GM12878 (cell line): ENCODE data around the gene ZNF621. TPM values are rescaled to one million over a fixed set of nuclear protein-coding genes. Genes with fewer than 3 reads are reported as not detected.

ENCODE experiments used
- ATF7 ChIP-seq: fragments of 450-650 bp; IDR thresholded peaks from 2 replicates; pipeline ENCODE4 v1.6.1; 2016; ENCODE audit warnings: low read depth, mild to moderate bottlenecking
- CBX5 ChIP-seq: sonication (generic); IDR thresholded peaks from 2 replicates; pipeline ENCODE4 v1.6.1; 2016; ENCODE audit warnings: low read depth, moderate library complexity, mild to moderate bottlenecking, inconsistent platforms
- CHD2 ChIP-seq: IDR thresholded peaks from 2 replicates; pipeline ENCODE4 v1.6.1; 2011; ENCODE audit warnings: low read depth, low read length, improper control_type of control experiment, borderline replicate concordance
- CUX1 ChIP-seq: IDR thresholded peaks from 2 replicates; pipeline ENCODE4 v1.6.1; 2012; ENCODE audit warnings: improper control_type of control experiment, low read depth, low read length; ENCODE audit not compliant: insufficient replicate concordance
- EGR1 ChIP-seq, 2 experiments: IDR thresholded peaks; 1 replicate in 1 of 2; 2 replicates in 1 of 2; pipeline ENCODE4 v1.6.1; 2011 to 2012; ENCODE audit warnings: low read depth in 2 of 2, low read length in 2 of 2, borderline replicate concordance in 1 of 2, mild to moderate bottlenecking in 1 of 2, moderate library complexity in 1 of 2
- NKRF ChIP-seq: fragments of 450-650 bp; conservative IDR thresholded peaks from 2 replicates; pipeline ENCODE4 v1.6.1; 2017; ENCODE audit warnings: mild to moderate bottlenecking, moderate library complexity
- NR2F1 ChIP-seq: fragments of 450-650 bp; conservative IDR thresholded peaks from 2 replicates; pipeline ENCODE4 v1.6.1; 2017; ENCODE audit warnings: mild to moderate bottlenecking
- POLR2A ChIP-seq: IDR thresholded peaks from 2 replicates; pipeline ENCODE4 v1.6.1; 2011; ENCODE audit warnings: low read depth, mild to moderate bottlenecking, low read length
- RB1 ChIP-seq: fragments of 450-650 bp; formaldehyde crosslinking; IDR thresholded peaks from 2 replicates; pipeline ENCODE4 v1.6.1; 2017; ENCODE audit warnings: mild to moderate bottlenecking, borderline replicate concordance
- TAF1 ChIP-seq: IDR thresholded peaks from 2 replicates; pipeline ENCODE4 v1.6.1; 2011; ENCODE audit warnings: mild to moderate bottlenecking, low read depth, low read length, borderline replicate concordance
- YY1 ChIP-seq: IDR thresholded peaks from 2 replicates; pipeline ENCODE4 v1.6.1; 2011; ENCODE audit warnings: low read depth, mild to moderate bottlenecking, low read length
- ZNF24 ChIP-seq: fragments of 450-650 bp; IDR thresholded peaks from 2 replicates; pipeline ENCODE4 v1.6.1; 2017; ENCODE audit warnings: antibody characterized with exemption, mild to moderate bottlenecking
- ZNF687 ChIP-seq: fragments of 450-650 bp; IDR thresholded peaks from 2 replicates; pipeline ENCODE4 v1.6.1; 2017; ENCODE audit warnings: mild to moderate bottlenecking, moderate library complexity
- polyA plus RNA-seq, 11 experiments: library from polyadenylated mRNA; depleted of rRNA in 4 of 11; unstranded in 6 of 11; stranded (reverse) in 5 of 11; fragments of >200 nt; fragmentation: Nextera tagmentation in 4 of 11; fragmentation: Illumina TruSeq in 1 of 11; extraction: Ambion mirVana in 4 of 11; extraction: Trizol in 1 of 11; gene quantifications; 1 replicate in 1 of 11; 2 replicates in 10 of 11; pipeline versions ENCODE4 v1.2.1 to v1.2.3, GENCODE V29; 2011 to 2016; ENCODE audit warnings: inconsistent platforms in 2 of 11, missing spikeins in 2 of 11, low read depth in 1 of 11
- total RNA-seq, 4 experiments: library from RNA; depleted of rRNA in 3 of 4; stranded (reverse); fragments of >200 nt in 3 of 4; fragmentation: Illumina TruSeq in 1 of 4; extraction: Trizol in 1 of 4; gene quantifications; 2 replicates each; pipeline versions ENCODE4 v1.2.1 to v1.2.3, GENCODE V29; 2013 to 2021

Gene ZNF621
- total and polyA plus RNA-seq, 10 of the 15 experiments (the other 5 are each of a cell fraction or from before 2014, with no cell fraction given), result 2.9 to 26.3 (median 11.9) TPM

GRCh38 chr3:40476478-40477470 lies 48.0 kb upstream of the ZNF621 start, which contains the start of gene ZNF619 (continued):
- no peak for TF ChIP-seq CUX1
- peak; percentile 60; the same call in 1 of the 2 replicates for TF ChIP-seq RB1
- no peak for TF ChIP-seq CBX5
- TF ChIP-seq YY1, result peak; percentile 69; the same call in 1 of the 2 replicates
- TF ChIP-seq ZNF687, result 0 out of 2 replicates have a peak, but pooled peaks have one; percentile 25
- peak; percentile 78; the same call in 1 of the 2 replicates for TF ChIP-seq TAF1
- peak; percentile 41; the same call in 1 of the 2 replicates for TF ChIP-seq ZNF24
- 0 out of 2 replicates have a peak, but pooled peaks have one; percentile 59 for TF ChIP-seq NR2F1
- peak; percentile 61; the same call in 1 of the 2 replicates for TF ChIP-seq NKRF
- TF ChIP-seq EGR1 (IDR thresholded peaks at IDR 0.05; ENCODE audit: borderline replicate concordance in 1 of 2, low read depth in 2 of 2, low read length in 2 of 2), result peak in 1 of 2 experiments; percentile 58; a peak in 2 of 3 replicates
- TF ChIP-seq POLR2A, result peak; percentile 64; the same call in 1 of the 2 replicates
- peak; percentile 56; the same call in 1 of the 2 replicates for TF ChIP-seq CHD2
- 0 out of 2 replicates have a peak, but pooled peaks have one; percentile 19 for TF ChIP-seq ATF7
